SK-N-SH (cell line): ENCODE data around the gene ZGPAT. TPM values are rescaled to one million over a fixed set of nuclear protein-coding genes. Genes with fewer than 3 reads are reported as not detected.

Experiments used
- CTCF ChIA-PET: fragments of 300-600, 350-600 bp; formaldehyde crosslinking; extraction: SDS; loops from one replicate; lab custom pipeline; 2021; lab: Yijun Ruan, JAX
- POLR2A ChIA-PET: fragments of 350-600 bp; sonication (Branson Sonifier 250); formaldehyde crosslinking; extraction: SDS; loops from one replicate; lab custom pipeline; 2020; ENCODE audit warnings: antibody characterized with exemption, inconsistent platforms; lab: Yijun Ruan, JAX
- DNase-seq: peaks from one replicate; pipeline ENCODE4 v3.0.0; 2012
- H2AFZ ChIP-seq: fragments of 200-600 bp; sonication (generic); 2 replicates; pipeline ENCODE4 v1.8.1; 2016; ENCODE audit warnings: antibody characterized with exemption, mild to moderate bottlenecking, low read depth
- H3F3A ChIP-seq: fragments of 200-600 bp; sonication (generic); replicated peaks from 2 replicates; pipeline ENCODE3; 2016; ENCODE audit warnings: antibody characterized with exemption, mild to moderate bottlenecking; ENCODE audit not compliant: insufficient read depth
- H3K27ac ChIP-seq, 2 experiments: fragments of 200-500 bp in 1 of 2; fragments of 200-600 bp in 1 of 2; sonication (Bioruptor generic) in 1 of 2; sonication (generic), shearing (Covaris generic) in 1 of 2; 2 replicates each; pipeline versions ENCODE4 v1.5.1 to v1.6.1; 2014 to 2016; ENCODE audit warnings: low read depth in 2 of 2, inconsistent platforms in 1 of 2, low read length in 1 of 2, mild to moderate bottlenecking in 1 of 2, mixed read lengths in 1 of 2
- H3K27me3 ChIP-seq: fragments of 200-600 bp; sonication (generic), shearing (Covaris generic); 2 replicates; pipeline ENCODE4 v1.6.1; 2016; ENCODE audit warnings: mixed run types; ENCODE audit not compliant: insufficient read depth
- H3K36me3 ChIP-seq, 2 experiments: fragments of 200-500 bp in 1 of 2; fragments of 200-600 bp in 1 of 2; sonication (Bioruptor generic) in 1 of 2; sonication (generic) in 1 of 2; replicated peaks in 1 of 2; 2 replicates each; pipeline versions ENCODE3 to v1.5.1; 2014 to 2016; ENCODE audit warnings: low read length in 1 of 2, mild to moderate bottlenecking in 1 of 2; ENCODE audit not compliant: insufficient read depth in 2 of 2, control insufficient read depth in 1 of 2
- H3K4me1 ChIP-seq, 2 experiments: fragments of 200-500 bp in 1 of 2; fragments of 200-600 bp in 1 of 2; sonication (Bioruptor generic) in 1 of 2; sonication (generic), shearing (Covaris generic) in 1 of 2; 2 replicates each; pipeline versions ENCODE4 v1.5.1 to v1.6.1; 2014 to 2016; ENCODE audit warnings: low read depth in 1 of 2, low read length in 1 of 2, mixed run types in 1 of 2; ENCODE audit not compliant: insufficient read depth in 2 of 2, control insufficient read depth in 1 of 2
- H3K4me2 ChIP-seq: fragments of 200-600 bp; sonication (generic), shearing (Covaris generic); 2 replicates; pipeline ENCODE4 v1.6.1; 2017; ENCODE audit warnings: mixed run types
- H3K4me3 ChIP-seq, 2 experiments: fragments of 200-500 bp in 1 of 2; fragments of 200-600 bp in 1 of 2; sonication (Bioruptor generic) in 1 of 2; sonication (generic), shearing (Covaris generic) in 1 of 2; 2 replicates each; pipeline versions ENCODE4 v1.5.1 to v1.8.1; 2014 to 2016; ENCODE audit warnings: low read depth in 2 of 2, inconsistent platforms in 1 of 2, low read length in 1 of 2, mild to moderate bottlenecking in 1 of 2, mixed read lengths in 1 of 2, moderate library complexity in 1 of 2
- H3K79me2 ChIP-seq: fragments of 200-600 bp; sonication (generic); 2 replicates; pipeline ENCODE4 v1.8.1; 2017; ENCODE audit warnings: mild to moderate bottlenecking; ENCODE audit not compliant: insufficient read depth
- H3K9ac ChIP-seq: fragments of 200-600 bp; sonication (generic); 2 replicates; pipeline ENCODE4 v1.6.1; 2017; ENCODE audit warnings: mixed run types
- H3K9me2 ChIP-seq: fragments of 200-600 bp; sonication (generic); 2 replicates; pipeline ENCODE4 v1.6.1; 2017; ENCODE audit warnings: mixed run types
- H3K9me3 ChIP-seq: fragments of 200-600 bp; sonication (generic); 2 replicates; pipeline ENCODE4 v1.6.1; 2017; ENCODE audit warnings: mixed run types, mild to moderate bottlenecking, moderate library complexity
- H4K20me1 ChIP-seq: fragments of 200-600 bp; sonication (generic); 2 replicates; pipeline ENCODE4 v1.6.1; 2017; ENCODE audit warnings: mild to moderate bottlenecking, mixed run types; ENCODE audit not compliant: insufficient read depth
- ELF1 ChIP-seq: IDR thresholded peaks from 2 replicates; pipeline ENCODE4 v1.4.0; 2012
- FOXJ3 ChIP-seq: sonication (generic); formaldehyde crosslinking; IDR thresholded peaks from 2 replicates; pipeline ENCODE4 v1.5.1; 2020; ENCODE audit warnings: mild to moderate bottlenecking, missing genetic modification reagents
- JUND ChIP-seq: IDR thresholded peaks from 2 replicates; pipeline ENCODE4 v1.4.0; 2012
- MEF2A ChIP-seq: IDR thresholded peaks from 2 replicates; pipeline ENCODE4 v1.4.0; 2012; ENCODE audit warnings: low read depth, borderline replicate concordance
- NRF1 ChIP-seq: IDR thresholded peaks from 2 replicates; pipeline ENCODE4 v1.6.1; 2012; ENCODE audit warnings: low read depth, mild to moderate bottlenecking, low read length
- POLR2AphosphoS5 ChIP-seq: IDR thresholded peaks from 2 replicates; pipeline ENCODE4 v1.6.1; 2012; ENCODE audit warnings: low read depth, low read length
- RAD21 ChIP-seq: IDR thresholded peaks from 2 replicates; pipeline ENCODE4 v1.6.1; 2012; ENCODE audit warnings: mild to moderate bottlenecking, low read length
- RFX5 ChIP-seq: IDR thresholded peaks from 2 replicates; pipeline ENCODE4 v1.6.1; 2012; ENCODE audit warnings: mild to moderate bottlenecking, improper control_type of control experiment, low read length
- SIN3A ChIP-seq: IDR thresholded peaks from 2 replicates; pipeline ENCODE4 v1.6.1; 2012; ENCODE audit warnings: low read depth, mild to moderate bottlenecking, low read length, moderate library complexity, borderline replicate concordance
- SMC3 ChIP-seq: IDR thresholded peaks from 2 replicates; pipeline ENCODE4 v1.6.1; 2012; ENCODE audit warnings: low read depth, low read length, improper control_type of control experiment
- TAF1 ChIP-seq: IDR thresholded peaks from 2 replicates; pipeline ENCODE4 v1.6.1; 2012; ENCODE audit warnings: low read depth, mild to moderate bottlenecking, low read length, moderate library complexity, borderline replicate concordance
- YY1 ChIP-seq: IDR thresholded peaks from 2 replicates; pipeline ENCODE4 v1.4.0; 2012; ENCODE audit warnings: low read depth, mild to moderate bottlenecking
- WGBS: methylation state at CpG from one replicate; pipeline ENCODE4 v1.1.6; 2017; ENCODE audit warnings: low lambda C conversion rate; 5-methylcytosine and 5-hydroxymethylcytosine counted together
- polyA plus RNA-seq, 3 experiments: library from polyadenylated mRNA; depleted of rRNA; stranded (reverse); fragments of >200 nt; gene quantifications; 2 replicates each; pipeline ENCODE4 v1.2.3, GENCODE V29; 2012
- TF ChIP-seq, protein P1 (sequence below): fragments of 150-350 bp; IDR thresholded peaks from 2 replicates; pipeline ENCODE4 v1.6.1; 2016; ENCODE audit warnings: mild to moderate bottlenecking, low read depth, low read length
- TF ChIP-seq, protein P2 (sequence below): IDR thresholded peaks from 2 replicates; pipeline ENCODE4 v1.4.0; 2012; ENCODE audit warnings: low read depth, borderline replicate concordance
- TF ChIP-seq, protein P3 (sequence below): IDR thresholded peaks from 2 replicates; pipeline ENCODE4; 2012

ZGPAT gene
- polyA plus RNA-seq, 1 of the 3 experiments (the other 2 are of a cell fraction), result 33.7 TPM

DNA sequence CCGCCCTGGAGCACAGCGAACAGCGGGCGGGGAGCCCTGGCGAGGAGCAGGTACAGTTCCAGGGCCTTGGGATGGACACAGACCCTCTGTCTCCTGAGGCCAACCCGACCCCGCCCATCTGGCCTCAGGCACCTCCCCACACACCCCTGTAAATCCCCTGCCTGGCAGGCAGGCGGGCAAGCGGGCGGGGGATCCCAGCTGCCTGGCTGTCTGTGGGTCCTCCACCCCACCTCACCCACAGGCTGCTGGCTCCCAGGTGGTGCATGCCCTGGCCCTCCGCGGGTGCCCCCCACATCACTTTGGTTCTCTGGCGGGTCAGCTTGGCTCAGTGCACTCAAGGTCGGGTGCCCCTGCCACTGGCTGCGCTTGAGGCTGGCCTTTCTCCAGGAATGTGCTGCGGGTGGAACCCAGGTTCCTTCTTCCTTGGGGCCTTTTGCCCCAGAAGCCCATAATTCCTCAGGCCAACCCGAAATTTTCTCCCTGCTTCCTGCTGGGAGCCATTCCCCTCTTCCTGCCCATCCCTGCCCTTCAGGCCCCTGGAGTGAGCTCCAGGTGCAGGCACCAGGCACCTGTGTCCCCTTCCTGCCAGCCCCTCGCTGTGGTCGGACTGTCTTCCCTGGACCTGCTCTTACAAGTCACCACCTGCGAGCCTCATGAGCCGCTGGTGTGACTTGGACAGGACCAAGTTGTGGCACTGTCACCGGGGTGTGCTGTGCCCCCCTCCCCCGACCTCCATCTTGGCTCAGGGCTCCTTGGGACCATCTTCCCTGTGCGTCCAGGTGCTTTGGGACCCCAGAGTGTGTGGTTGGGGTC lies 16.7 kb upstream of the ZGPAT start (continued):
- TF ChIP-seq, protein P1, sequence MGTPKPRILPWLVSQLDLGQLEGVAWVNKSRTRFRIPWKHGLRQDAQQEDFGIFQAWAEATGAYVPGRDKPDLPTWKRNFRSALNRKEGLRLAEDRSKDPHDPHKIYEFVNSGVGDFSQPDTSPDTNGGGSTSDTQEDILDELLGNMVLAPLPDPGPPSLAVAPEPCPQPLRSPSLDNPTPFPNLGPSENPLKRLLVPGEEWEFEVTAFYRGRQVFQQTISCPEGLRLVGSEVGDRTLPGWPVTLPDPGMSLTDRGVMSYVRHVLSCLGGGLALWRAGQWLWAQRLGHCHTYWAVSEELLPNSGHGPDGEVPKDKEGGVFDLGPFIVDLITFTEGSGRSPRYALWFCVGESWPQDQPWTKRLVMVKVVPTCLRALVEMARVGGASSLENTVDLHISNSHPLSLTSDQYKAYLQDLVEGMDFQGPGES, result no peak
- no peak for TF ChIP-seq SIN3A

DNA sequence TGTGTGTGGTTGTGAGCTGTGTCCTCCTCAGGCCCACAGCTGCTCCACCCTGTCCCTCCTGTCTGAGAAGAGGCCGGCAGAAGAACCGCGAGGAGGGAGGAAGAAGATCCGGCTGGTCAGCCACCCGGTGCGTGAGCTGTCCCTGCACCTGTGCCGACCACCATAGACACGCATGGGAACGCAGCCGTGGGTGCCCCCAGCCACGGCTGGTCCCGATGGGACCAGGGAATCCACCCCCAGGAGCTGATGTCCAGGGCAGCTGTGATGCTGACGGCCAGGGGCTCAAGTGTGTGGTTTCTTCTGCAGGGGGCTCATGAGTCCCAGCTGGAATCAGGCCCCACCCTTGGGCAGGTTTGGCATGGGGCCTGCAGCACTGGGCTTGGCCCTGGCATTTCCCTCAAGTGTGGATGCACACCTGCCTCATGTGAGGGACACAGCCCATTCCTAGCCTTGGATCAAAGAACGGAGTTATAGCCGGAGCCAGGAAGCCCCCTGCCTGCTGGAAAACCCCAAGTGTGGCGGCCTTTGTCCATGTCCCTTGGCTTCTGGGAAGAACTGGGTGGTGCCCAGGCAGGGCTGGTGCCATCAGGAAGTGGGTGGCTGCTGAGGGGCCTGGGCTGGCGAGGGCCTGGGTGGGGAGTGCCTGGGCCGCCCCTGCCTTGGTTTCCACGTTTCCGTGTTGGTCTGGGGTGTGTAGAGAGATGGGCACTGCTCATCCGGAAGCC lies 16.0 kb upstream of the ZGPAT start:
- TF ChIP-seq, protein P2, sequence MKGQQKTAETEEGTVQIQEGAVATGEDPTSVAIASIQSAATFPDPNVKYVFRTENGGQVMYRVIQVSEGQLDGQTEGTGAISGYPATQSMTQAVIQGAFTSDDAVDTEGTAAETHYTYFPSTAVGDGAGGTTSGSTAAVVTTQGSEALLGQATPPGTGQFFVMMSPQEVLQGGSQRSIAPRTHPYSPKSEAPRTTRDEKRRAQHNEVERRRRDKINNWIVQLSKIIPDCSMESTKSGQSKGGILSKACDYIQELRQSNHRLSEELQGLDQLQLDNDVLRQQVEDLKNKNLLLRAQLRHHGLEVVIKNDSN, result no peak
- TF ChIP-seq RAD21, result no peak
- no peak for TF ChIP-seq NRF1
- TF ChIP-seq ELF1, result no peak
- TF ChIP-seq POLR2AphosphoS5, result no peak
- TF ChIP-seq JUND, result no peak
- TF ChIP-seq TAF1, result no peak
- TF ChIP-seq SMC3, result no peak
- no peak for TF ChIP-seq YY1
- no peak for TF ChIP-seq MEF2A
- no peak for TF ChIP-seq RFX5
- TF ChIP-seq SIN3A, result no peak
- TF ChIP-seq, protein P3, sequence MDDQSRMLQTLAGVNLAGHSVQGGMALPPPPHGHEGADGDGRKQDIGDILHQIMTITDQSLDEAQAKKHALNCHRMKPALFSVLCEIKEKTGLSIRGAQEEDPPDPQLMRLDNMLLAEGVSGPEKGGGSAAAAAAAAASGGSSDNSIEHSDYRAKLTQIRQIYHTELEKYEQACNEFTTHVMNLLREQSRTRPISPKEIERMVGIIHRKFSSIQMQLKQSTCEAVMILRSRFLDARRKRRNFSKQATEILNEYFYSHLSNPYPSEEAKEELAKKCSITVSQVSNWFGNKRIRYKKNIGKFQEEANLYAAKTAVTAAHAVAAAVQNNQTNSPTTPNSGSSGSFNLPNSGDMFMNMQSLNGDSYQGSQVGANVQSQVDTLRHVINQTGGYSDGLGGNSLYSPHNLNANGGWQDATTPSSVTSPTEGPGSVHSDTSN, result no peak
- no peak for TF ChIP-seq FOXJ3 (CRISPR knock-in tag)
- 93% methylated on average over 3 of the region's 21 CpGs for WGBS
- Histone ChIP-seq H3K27ac (no peak overlapping the region), H3F3A (no peaks in the 10 kb centered on the region), H3K36me3 (peaks cover 0 to 9% of the 10 kb centered on the region in 2 experiments), H3K4me3 (no peak overlapping the region), H3K9ac (no peak overlapping the region), H3K9me2 (no peaks in the 10 kb centered on the region), H4K20me1 (no peaks in the 10 kb centered on the region), H3K4me1 (peaks cover 0 to 10% of the 10 kb centered on the region in 2 experiments; a peak in 1 of 4 replicates), H3K27me3 (no peaks in the 10 kb centered on the region), H2AFZ (no peak overlapping the region), H3K79me2 (no peaks in the 10 kb centered on the region), H3K9me3 (no peaks in the 10 kb centered on the region), H3K4me2 (no peak overlapping the region)
- ChIA-PET CTCF (no interaction called here), POLR2A (no interaction called here)
- DNase-seq, result no peak
